HG02870 (cell line): ENCODE results near the gene CFAP65.

Experiments
- ATAC-seq: cut with Tn5 transposase; IDR thresholded peaks from one replicate; pipeline ENCODE4 v1.9.1; 2021; ENCODE audit warnings: mild to moderate bottlenecking, moderate library complexity; ENCODE audit not compliant: unreplicated experiment

Gene CFAP65

DNA sequence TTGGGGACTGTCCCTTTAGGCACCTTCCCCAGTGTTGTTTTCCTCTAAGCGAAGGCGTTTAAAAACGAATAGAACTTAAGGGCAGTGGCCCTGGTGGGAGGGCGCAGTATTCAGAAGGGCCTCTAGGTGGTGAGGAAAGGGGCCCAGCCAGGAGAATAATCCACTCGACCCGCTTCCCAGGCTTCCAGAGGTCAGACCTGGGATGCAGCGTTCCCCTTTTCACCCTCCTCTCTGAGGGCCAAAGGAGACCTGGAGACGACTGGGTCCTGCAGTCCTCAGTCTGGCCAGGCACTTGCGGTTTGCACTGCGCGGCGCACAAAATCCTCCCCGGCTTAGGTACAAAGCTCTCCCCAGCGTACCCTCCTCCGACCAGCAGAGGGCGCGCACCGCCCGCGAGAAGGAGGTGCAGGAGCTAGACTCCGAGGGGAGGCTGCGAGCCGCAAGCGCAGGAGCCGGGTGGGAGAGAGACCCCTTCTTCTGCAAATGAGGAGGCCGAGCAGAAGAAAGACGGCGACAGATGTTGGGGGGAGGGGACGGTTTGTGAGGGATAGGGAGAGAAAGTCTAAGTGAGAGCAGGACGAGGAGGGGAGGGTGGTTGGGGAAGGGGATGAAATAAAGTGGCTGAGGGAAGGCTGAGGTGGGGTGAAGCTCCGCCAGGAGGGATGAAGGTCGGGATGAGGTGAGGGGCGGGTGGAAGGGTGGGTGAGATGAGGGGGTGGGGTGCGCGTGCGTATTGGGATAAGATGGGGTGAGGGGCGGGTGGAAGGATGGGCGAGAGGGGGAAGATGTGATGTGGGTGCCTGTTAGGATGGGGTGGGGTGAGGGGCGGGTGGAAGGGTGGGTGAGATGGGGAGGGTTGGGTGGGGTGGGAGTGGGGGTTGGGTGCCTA, 61.2 kb downstream of the CFAP65 start:
- ATAC-seq = peak; percentile 89

DNA sequence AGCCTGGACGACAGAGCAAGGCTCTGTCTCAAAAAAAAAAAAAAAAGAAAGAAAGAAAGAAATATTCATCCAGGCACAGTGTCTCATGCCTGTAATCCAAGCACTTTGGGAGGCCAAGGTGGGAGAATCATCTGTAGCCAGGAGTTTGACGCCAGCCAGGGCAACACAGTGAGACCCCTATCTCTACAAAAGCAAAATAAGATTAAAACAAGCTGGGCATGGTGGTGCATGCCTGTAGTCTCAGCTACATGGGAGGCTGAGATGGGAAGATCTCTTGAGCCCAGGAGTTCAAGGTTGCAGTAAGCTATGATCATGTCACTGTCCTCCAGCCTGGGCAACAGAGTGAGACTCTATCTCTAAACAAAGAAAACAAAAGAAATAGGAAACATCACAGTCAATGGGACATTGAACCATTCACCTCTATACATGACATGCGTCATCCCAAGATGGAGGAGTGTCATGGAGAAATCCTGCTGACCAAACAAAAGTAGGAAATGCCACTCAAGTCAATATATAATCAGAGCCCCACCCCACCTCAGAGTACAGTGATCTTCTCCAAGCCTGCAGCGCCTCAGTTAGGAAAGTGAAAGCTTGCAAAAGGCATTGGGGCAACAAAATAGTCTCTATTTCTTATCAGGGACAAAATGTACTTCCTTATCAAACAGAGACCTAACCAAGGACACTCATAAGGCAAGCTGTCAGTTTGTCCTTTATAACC, 66.1 kb downstream of the CFAP65 start:
- no peak for ATAC-seq

DNA sequence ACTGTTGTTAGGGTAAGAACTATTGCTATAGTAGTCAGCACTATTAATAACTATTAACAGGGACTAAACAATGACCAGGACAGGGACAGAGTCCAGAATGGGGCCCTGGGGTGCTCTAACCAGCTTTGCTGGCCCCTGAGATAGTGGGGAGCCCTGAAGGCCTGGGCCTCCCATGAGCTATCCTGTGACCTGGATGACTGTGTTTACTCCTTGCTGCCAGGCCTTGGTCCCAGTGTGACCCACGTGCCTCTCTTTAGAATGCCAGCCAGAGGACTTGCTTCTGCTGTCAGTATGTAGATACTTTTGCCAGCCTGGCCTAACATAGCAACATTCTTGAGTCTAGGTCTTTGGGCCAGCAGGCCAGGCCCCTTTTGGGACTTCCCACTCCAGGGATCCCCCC, 70.4 kb downstream of the CFAP65 start:
- ATAC-seq = no peak

DNA sequence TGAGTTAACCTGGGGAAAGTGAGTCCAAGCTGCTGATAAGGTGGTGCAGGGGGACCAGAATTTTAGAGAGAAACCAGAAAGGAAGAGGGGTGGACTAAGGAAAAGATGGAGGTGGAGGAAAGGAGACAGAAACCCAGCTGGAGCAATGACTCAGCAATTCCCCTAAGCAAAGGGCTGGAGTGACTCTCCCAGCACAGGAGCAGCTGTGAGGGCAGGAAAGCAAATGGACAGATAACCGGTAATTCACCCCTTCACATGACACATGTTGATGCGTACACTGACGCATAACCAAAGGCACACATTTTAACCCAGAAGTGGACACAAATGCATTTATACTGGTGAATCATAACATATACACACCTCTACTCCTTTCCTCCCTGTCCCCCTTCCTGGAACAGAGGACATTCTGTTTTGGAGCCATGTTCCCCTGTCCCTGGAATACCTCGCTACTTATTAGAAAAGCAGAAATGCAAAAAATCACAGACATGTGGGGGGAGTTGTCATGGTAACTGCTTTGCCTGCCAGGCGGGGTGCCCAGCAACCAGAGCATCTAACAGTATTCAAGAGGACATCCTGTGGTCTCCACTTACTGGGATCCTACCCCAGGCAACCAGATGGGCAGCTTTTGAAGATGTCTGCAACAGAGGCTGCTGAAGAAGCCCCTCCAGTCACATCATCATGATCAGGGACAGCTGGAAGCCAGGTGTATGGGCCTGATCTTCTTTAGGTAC, 77.1 kb downstream of the CFAP65 start:
- no peak for ATAC-seq

DNA sequence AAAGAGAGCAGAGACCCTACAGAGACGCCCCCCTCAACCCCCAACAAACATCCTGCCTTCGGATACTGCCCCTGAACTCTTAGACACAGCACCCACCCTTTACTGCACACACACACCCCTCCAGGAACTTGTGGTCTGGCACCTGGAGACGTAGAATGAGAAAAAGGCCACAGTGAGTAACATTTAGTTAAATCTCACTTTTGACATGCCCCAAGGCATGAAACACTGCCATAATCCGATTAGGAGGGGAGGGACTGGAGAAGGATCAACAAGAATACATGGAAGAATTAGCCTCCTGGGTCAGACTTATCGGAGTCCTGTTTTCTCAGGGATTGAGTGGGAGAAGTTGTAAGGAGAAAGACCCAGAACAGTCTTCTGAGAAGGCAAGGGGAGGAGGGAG, 77.7 kb downstream of the CFAP65 start:
- ATAC-seq = no peak

DNA sequence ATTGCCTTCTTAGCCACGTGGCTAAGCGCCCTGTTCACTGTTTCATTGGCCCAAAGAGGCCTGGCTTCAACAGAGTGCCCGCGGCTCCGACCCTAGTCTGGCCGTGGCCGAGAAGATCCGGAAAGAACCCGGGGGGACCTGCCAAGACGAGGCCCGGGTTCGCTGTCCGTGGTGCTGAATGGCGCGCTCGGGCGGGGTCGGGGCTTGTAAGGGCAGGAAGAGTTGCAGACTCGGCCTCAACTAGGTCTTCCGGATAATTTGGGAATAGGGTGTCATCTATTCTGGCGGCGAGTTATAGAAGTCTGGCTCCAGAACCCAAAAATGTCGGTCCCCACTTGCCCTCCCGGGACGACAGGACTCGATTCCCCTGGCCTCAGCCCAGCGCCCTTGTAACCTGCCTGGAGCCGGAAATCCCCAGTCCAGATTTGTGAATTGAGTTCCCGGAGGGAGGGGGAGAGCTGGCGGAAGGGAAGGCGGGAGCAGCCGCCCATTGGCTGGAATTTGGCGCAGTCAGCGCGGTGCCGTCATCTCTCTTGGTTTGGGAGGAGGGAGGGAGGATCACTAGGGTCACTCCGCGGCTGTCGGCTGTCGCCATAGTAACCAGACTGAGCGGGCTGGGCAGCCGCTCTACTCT, 78.3 kb downstream of the CFAP65 start:
- no peak for ATAC-seq

DNA sequence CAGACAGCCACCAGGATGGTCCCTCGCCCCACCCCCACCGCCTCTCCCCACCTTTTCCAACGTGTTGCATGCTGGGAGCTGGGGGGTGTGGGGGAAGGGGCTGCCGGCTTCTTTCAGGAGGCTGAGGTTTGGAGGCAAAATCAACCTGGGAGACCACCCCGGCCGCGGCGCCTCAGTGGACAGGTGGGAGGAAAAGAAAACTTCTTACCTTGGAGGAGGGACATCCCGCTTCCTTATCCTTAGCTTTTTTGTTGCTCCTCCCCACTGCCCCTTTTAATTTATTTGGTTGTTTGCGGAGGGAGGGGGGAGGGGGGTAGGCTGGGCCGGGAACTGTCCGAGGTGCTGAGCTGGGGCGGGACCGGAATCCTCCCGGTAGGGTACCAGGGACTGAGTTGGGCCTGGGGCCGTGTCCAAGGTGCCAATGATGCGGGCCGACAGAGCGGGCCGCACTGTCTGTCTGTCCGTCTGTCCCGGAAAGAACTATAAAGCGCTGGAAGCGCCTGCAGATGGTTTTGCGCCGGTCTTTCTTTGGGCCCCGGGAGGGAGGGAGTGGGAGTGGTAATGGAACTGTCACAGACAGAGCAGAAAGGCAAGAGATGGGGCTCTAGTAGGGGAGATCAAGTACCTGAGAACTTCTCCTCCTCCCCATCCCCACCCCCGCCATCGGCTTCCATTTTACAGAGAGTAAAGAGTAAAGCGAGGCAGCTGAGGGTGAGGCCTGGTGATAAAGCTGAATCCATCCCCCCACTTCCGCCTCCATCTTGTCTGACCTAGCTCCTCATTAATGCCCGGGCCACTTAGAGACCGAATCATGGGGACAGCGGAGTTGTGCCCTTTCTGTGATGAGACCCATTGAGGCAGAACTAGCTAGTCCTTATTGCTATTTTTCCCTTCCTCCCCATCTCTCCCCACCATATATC, 79.4 kb downstream of the CFAP65 start:
- ATAC-seq = no peak

DNA sequence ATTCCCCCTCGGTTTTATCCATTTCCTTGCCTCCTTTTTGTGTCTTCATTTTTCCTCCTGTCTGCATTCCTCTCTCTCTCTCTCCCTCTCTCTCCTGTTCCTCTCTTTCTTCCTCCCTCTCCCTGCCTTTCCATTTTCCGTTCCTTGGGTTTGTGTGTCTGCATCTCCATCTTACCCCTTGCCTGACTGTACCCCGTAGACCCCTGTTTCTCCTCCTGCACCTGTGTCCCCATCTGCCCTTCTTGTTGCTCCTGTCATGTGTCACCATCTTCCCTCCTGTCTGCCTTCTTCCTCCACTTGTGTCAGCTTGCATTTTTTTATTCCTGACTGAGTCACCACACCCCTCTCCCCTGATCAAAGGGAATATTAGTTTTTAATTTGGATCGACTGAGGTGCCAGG, 80.1 kb downstream of the CFAP65 start:
- no peak for ATAC-seq

DNA sequence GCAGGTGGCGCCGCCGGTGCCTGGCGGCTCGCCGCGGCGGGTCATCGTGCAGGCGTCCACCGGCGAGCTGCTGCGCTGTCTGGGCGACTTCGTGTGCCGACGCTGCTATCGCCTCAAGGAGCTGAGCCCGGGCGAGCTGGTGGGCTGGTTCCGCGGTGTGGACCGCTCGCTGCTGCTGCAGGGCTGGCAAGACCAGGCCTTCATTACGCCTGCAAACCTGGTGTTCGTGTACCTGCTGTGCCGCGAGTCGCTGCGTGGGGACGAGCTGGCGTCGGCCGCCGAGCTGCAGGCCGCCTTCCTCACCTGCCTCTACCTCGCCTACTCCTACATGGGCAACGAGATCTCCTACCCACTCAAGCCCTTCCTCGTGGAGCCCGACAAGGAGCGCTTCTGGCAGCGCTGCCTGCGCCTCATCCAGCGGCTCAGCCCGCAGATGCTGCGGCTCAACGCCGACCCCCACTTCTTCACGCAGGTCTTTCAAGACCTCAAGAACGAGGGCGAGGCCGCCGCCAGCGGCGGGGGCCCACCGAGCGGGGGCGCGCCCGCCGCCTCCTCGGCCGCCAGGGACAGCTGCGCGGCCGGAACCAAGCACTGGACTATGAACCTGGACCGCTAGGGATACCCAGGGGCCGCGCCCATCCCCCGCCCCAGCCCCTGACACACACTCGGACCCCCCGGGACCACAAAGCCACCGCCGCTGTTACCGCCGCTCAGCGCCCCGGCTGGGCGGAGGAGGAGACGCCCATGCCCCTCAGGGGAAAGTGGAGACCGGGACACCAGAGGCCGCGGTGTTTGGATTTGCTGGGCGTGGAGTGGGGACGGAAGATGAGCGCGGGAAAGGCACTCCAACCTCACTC, 80.8 kb downstream of the CFAP65 start:
- no peak for ATAC-seq

DNA sequence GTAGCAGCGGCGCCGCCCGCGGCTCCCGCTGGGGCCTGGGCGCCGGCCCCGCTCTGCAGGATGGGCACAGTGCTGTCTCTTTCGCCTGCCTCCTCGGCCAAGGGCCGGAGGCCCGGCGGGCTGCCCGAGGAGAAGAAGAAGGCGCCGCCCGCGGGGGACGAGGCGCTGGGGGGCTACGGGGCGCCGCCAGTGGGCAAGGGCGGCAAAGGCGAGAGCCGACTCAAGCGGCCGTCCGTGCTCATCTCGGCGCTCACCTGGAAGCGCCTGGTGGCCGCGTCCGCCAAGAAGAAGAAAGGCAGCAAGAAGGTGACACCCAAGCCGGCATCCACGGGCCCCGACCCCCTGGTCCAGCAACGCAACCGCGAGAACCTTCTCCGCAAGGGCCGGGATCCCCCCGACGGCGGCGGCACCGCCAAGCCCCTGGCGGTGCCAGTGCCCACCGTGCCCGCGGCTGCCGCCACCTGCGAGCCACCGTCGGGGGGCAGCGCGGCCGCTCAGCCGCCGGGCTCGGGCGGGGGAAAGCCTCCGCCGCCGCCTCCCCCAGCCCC, 81.5 kb downstream of the CFAP65 start:
- ATAC-seq = peak; percentile 20

DNA sequence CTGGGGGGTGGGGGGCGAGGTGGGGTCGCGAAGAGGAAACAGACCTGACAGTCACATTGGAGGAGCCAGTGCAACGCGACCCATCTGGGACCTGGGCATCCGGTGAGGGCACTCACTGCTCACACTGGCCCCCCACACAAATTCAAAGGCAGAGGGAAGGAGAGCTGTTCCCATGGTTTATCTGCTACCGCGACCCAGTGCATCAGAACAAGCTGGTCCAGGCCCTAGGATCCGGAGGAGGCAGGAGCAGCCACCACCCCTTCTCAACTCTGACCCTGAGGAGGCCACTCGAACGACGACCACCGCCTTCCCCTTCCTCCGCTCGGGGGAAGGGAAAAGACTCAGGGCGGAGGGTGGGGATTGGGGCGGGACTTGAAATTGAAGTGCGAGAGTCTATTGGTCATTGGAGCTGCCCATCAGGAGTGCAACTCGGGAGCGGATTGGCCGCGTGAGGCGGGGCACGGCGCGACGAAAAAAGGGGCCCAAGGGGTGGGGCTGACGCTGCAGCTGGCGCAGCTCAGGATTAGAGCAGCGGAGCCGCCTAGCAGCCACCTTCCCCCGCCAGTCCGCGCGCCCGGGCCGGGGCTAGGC, 82.1 kb downstream of the CFAP65 start, which contains the start of gene CDK5R2:
Gene CDK5R2, plus strand, starts transcription at position 526 of the 591 bp plus-strand sequence. CDS start 155 bp downstream, outside the sequence.
- peak; percentile 97 for ATAC-seq

DNA sequence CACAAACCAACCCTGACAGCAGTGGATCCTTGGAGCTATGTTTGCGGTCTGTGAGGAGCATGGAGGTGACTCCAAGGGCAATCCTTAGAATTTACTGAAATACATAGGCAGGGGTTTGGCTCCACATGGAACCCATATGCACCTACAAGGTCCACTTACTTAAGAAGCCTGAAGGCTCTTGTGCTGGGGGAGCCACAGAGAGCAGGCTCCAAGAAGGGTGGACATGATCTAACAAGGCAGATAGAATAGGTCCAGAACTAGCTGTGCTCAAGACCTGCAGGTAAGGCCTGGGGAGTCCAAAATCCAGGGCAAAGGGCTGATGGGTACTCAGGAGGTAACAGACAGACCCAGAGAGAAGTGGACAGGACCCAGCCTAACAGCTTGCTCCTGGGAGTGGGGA, 83.0 kb downstream of the CFAP65 start:
- ATAC-seq = no peak

DNA sequence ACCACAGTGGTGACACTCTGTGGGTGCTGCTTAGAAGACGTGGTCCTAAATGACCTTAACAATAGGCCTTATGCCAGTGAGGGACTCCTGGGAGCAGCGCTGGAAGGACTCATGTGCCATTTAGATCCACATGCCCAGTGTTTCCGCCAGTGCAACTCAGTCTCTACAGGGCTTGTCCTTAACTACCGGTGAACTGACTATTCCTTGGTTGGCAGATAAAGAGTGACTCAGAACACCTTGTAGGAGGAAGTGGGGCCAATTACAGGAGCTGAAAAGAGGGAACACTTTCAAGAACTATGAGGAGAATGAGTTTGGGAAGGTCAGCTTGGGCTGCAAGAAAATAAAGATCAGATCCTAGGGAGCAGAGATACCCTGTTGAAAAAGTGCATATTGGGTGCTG, 83.6 kb downstream of the CFAP65 start:
- ATAC-seq = no peak

DNA sequence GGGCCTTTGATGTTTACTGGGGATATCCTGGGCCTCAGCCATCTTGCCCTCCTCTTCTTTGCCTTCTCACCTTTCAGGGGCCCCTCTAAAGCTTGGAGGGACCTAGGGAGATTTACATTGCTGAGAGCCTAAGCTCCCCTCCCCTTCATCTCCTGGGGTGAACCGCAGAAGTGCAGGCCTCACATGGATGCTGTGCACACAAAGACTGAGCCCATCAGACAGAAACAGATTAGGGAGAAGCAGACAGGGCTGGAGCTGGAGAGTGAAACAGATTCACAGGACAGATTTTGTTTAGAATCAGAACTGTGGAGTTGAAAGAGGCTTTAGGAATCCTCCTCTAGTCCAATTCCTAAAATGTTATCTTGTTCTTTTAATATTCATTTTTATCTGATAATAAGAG, 85.3 kb downstream of the CFAP65 start:
- no peak for ATAC-seq

DNA sequence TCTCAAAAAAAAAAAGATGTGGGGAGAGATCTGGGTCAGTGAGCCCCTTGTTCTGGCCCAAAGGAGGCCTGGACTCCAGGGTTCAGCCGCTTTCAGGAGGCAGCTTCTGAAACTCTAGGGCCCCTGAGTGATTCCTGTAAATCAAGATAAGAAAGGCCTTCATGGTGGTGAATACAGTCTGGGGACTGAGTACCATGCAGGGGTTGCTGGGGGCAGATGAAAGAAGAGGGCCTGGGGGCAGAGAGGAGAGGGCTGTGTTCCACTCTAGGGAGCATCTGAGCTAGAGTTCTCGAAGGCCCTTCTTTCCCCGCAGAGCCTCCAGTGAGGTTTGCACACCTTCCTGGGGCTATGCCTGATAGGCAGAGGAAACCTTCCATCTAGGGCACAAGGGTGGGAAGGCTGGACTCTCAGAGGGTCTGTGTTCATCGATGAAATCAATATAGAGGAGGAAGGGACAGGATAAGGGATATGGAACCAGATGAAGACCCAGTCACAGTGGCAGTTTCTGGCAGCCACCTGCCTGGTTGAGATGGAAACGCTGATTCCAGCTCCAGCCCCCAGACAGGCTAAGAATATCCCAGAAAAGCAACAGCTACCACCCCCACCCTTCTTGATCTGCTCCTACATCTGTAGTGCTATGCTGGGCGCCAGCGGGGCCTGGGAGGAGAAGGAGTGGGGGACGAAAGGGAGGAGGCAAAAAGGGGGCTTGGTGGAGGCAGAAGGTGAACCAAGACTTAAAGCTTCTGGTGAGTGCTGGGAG, 86.6 kb downstream of the CFAP65 start:
- ATAC-seq = no peak

DNA sequence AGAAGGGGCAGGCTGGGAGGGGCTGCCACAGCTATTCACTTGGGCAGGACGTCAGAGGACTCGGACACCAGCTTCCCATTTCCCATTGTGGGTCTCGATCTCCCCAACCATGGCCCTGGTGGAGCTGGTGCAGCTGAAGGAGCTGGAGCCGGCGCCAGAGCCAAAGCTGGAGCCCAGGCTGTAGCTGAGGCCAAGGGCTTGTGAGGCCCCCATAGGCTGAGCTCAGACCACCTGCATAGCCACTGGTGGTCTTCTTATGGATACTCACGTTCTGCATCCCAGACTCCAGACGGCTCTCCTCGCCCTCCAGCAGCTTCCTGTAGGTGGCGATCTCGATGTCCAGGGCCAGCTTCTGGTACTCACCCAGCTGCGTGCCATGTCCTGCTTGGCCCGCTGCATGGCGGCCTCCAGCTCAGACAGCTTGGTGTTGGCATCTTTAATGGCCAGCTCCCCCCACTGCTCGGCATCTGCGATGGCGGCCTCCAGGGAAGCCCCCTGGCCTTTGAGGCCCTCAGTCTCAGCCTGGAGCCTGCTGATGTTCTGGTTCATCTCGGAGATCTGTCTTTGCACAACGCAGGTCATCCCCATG, 87.9 kb downstream of the CFAP65 start:
- no peak for ATAC-seq
